GM23338 (cell line): ENCODE measurements around the gene EXO1. TPM values are rescaled to one million over a fixed set of nuclear protein-coding genes. Genes with fewer than 3 reads are reported as not detected.

Experiments used
- ATAC-seq: fragments of 200-7000 bp; cut with Tn5 transposase; 3 replicates; pipeline ENCODE4 v1.9.1; 2020
- DNase-seq: peaks from one replicate; pipeline ENCODE4 v3.0.0-alpha.2; 2015; ENCODE audit warnings: low spot score
- H2AFZ ChIP-seq: fragments of 200-600 bp; sonication (generic); 2 replicates; pipeline ENCODE4 v1.8.0; 2016; ENCODE audit warnings: antibody characterized with exemption, mild to moderate bottlenecking, moderate library complexity
- H3F3A ChIP-seq: fragments of 200-600 bp; sonication (generic); replicated peaks from 2 replicates; pipeline ENCODE4 v1.8.0; 2017; ENCODE audit warnings: antibody characterized with exemption, mixed run types, low read depth
- H3K27ac ChIP-seq: fragments of 200-600 bp; sonication (generic); 2 replicates; pipeline ENCODE4 v1.6.1; 2016; ENCODE audit warnings: low read depth
- H3K27me3 ChIP-seq: fragments of 200-600 bp; sonication (generic); 2 replicates; pipeline ENCODE4 v1.8.0; 2016; ENCODE audit warnings: mild to moderate bottlenecking, mixed run types, moderate library complexity; ENCODE audit not compliant: insufficient read depth
- H3K36me3 ChIP-seq: fragments of 200-600 bp; sonication (generic); 2 replicates; pipeline ENCODE4 v1.8.0; 2016; ENCODE audit warnings: mild to moderate bottlenecking; ENCODE audit not compliant: insufficient read depth
- H3K4me1 ChIP-seq: fragments of 200-600 bp; sonication (generic); 2 replicates; pipeline ENCODE4 v1.8.0; 2016; ENCODE audit warnings: mild to moderate bottlenecking, moderate library complexity; ENCODE audit not compliant: insufficient read depth
- H3K4me2 ChIP-seq: fragments of 200-600 bp; sonication (generic); 2 replicates; pipeline ENCODE4 v1.7.1; 2017; ENCODE audit warnings: mixed run types
- H3K4me3 ChIP-seq: fragments of 200-600 bp; sonication (generic); 2 replicates; pipeline ENCODE4 v1.6.1; 2016; ENCODE audit warnings: mixed run types
- H3K79me2 ChIP-seq: fragments of 200-600 bp; sonication (generic); replicated peaks from 2 replicates; pipeline ENCODE4 v1.8.0; 2017; ENCODE audit warnings: mild to moderate bottlenecking; ENCODE audit not compliant: insufficient read depth
- H3K9me2 ChIP-seq: fragments of 200-600 bp; sonication (generic); 2 replicates; pipeline ENCODE4 v1.8.0; 2017; ENCODE audit not compliant: insufficient read depth
- H4K20me1 ChIP-seq: fragments of 200-600 bp; sonication (generic); replicated peaks from 2 replicates; pipeline ENCODE4 v1.8.0; 2017; ENCODE audit warnings: mild to moderate bottlenecking; ENCODE audit not compliant: insufficient read depth
- H3K27ac Mint-ChIP-seq: 2 replicates; pipeline ENCODE4 v1.8.0; 2020; ENCODE audit warnings: inconsistent platforms, mild to moderate bottlenecking, moderate library complexity, mixed read lengths
- H3K27me3 Mint-ChIP-seq: 3 replicates; pipeline ENCODE4 v1.8.0; 2022; ENCODE audit warnings: low read depth, mild to moderate bottlenecking, moderate library complexity, mixed read lengths, inconsistent platforms; ENCODE audit not compliant: insufficient read depth, poor library complexity
- H3K36me3 Mint-ChIP-seq: 3 replicates; pipeline ENCODE4 v1.8.0; 2021; ENCODE audit warnings: low read depth, mild to moderate bottlenecking, inconsistent platforms, moderate library complexity, mixed read lengths
- H3K4me1 Mint-ChIP-seq: 3 replicates; pipeline ENCODE4 v1.8.0; 2020; ENCODE audit warnings: mild to moderate bottlenecking, inconsistent platforms, mixed read lengths
- H3K4me3 Mint-ChIP-seq: 3 replicates; pipeline ENCODE4 v1.8.0; 2021; ENCODE audit warnings: moderate library complexity, mild to moderate bottlenecking, inconsistent platforms, mixed read lengths
- H3K9me3 Mint-ChIP-seq: 3 replicates; pipeline ENCODE4 v1.8.0; 2020; ENCODE audit warnings: moderate library complexity, mild to moderate bottlenecking, inconsistent platforms, mixed read lengths
- CREB1 ChIP-seq: fragments of 250-450 bp; sonication (Bioruptor Pico); IDR thresholded peaks from 2 replicates; pipeline ENCODE4 v1.5.0; 2020; ENCODE audit warnings: low read depth, mild to moderate bottlenecking, moderate library complexity
- CTCF ChIP-seq, 2 experiments: fragments of 200-600 bp in 1 of 2; sonication (generic) in 1 of 2; conservative IDR thresholded peaks; 2 replicates each; pipeline versions ENCODE4 v1.5.1 to v1.6.1; 2016 to 2017; ENCODE audit warnings: antibody characterized with exemption in 2 of 2, low read depth in 2 of 2, mild to moderate bottlenecking in 2 of 2, moderate library complexity in 1 of 2
- EZH2phosphoT487 ChIP-seq: fragments of 200-600 bp; sonication (generic); IDR thresholded peaks from one replicate; pipeline ENCODE4 v1.8.1; 2018; ENCODE audit warnings: antibody characterized with exemption; ENCODE audit not compliant: unreplicated experiment
- JUNB ChIP-seq: IDR thresholded peaks from one replicate; pipeline ENCODE4 v1.6.1; 2016; ENCODE audit warnings: antibody characterized with exemption; ENCODE audit not compliant: unreplicated experiment
- POLR2AphosphoS5 ChIP-seq: IDR thresholded peaks from 2 replicates; pipeline ENCODE4 v1.6.1; 2016; ENCODE audit warnings: antibody characterized with exemption, low read depth
- STAT1 ChIP-seq: IDR thresholded peaks from one replicate; pipeline ENCODE4 v1.6.1; 2016; ENCODE audit warnings: antibody characterized with exemption; ENCODE audit not compliant: unreplicated experiment
- ZNF331 ChIP-seq: fragments of 250-450 bp; sonication (Bioruptor Pico); IDR thresholded peaks from 2 replicates; pipeline ENCODE4 v1.5.0; 2020; ENCODE audit warnings: low read depth, mild to moderate bottlenecking, moderate library complexity
- ZNF462 ChIP-seq: fragments of 250-450 bp; sonication (Bioruptor Pico); IDR thresholded peaks from 2 replicates; pipeline ENCODE4 v1.5.0; 2020; ENCODE audit warnings: mild to moderate bottlenecking, moderate library complexity
- polyA plus RNA-seq: library from polyadenylated mRNA; unstranded; fragments of >200 nt; fragmentation: Nextera tagmentation; extraction: Ambion mirVana; gene quantifications from 2 replicates; pipeline ENCODE4 v1.2.1, GENCODE V29; 2016
- total RNA-seq: library from RNA; depleted of rRNA; stranded (reverse); fragments of >200 nt; shearing (Covaris generic); gene quantifications from 2 replicates; pipeline ENCODE4 v1.2.3, GENCODE V29; 2014

EXO1 gene
- total and polyA plus RNA-seq, 2 experiments from 2014 or later, result 16.2 to 34.0 TPM

- no peak overlapping the region for H3K4me3 ChIP-seq
- ATAC-seq, result no peak
- TF ChIP-seq CREB1, result no peak
- no peak for TF ChIP-seq STAT1
- TF ChIP-seq ZNF331 (CRISPR knock-in tag), result no peak
- DNase-seq, result no peak
- no peaks in the 10 kb centered on the region for H3K9me2 ChIP-seq
- no peaks in the 10 kb centered on the region for H4K20me1 ChIP-seq
- Mint-ChIP-seq H3K9me3 (no peaks in the 10 kb centered on the region), H3K27ac (no peak overlapping the region), H3K36me3 (no peaks in the 10 kb centered on the region), H3K27me3 (no peaks in the 10 kb centered on the region), H3K4me3 (no peak overlapping the region), H3K4me1 (no peaks in the 10 kb centered on the region)
- H3K27me3 ChIP-seq, result no peaks in the 10 kb centered on the region
- H3F3A ChIP-seq, result no peaks in the 10 kb centered on the region
- no peaks in the 10 kb centered on the region for H3K36me3 ChIP-seq
- H3K27ac ChIP-seq, result no peak overlapping the region
- no peaks in the 10 kb centered on the region for H3K4me1 ChIP-seq
- H3K4me2 ChIP-seq, result no peak overlapping the region
- no peak overlapping the region for H2AFZ ChIP-seq
- H3K79me2 ChIP-seq, result no peaks in the 10 kb centered on the region
Measured at GRCh38 chr1:241837901-241838300, 10.1 kb upstream of the EXO1 start.

GRCh38 chr1:241838897-241839296 is 9.1 kb upstream of the EXO1 start:
- Histone ChIP-seq H3K36me3 (no peaks in the 10 kb centered on the region), H3K79me2 (no peaks in the 10 kb centered on the region), H3K27me3 (no peaks in the 10 kb centered on the region), H3F3A (no peaks in the 10 kb centered on the region), H3K9me2 (no peaks in the 10 kb centered on the region), H2AFZ (peak overlapping the region; percentile 56), H3K4me1 (no peaks in the 10 kb centered on the region), H3K4me2 (no peak overlapping the region), H3K4me3 (no peak overlapping the region), H3K27ac (no peak overlapping the region), H4K20me1 (no peaks in the 10 kb centered on the region)
- TF ChIP-seq JUNB, result no peak
- no peak for DNase-seq
- Mint-ChIP-seq H3K36me3 (no peaks in the 10 kb centered on the region), H3K4me3 (no peak overlapping the region), H3K9me3 (no peaks in the 10 kb centered on the region), H3K27me3 (no peaks in the 10 kb centered on the region), H3K27ac (no peak overlapping the region), H3K4me1 (no peaks in the 10 kb centered on the region)
- ATAC-seq, result no peak

GRCh38 chr1:241839369-241839979 is 8.5 kb upstream of the EXO1 start:
- no peaks in the 10 kb centered on the region for H3K9me3 Mint-ChIP-seq
- Histone ChIP-seq H2AFZ (peak overlapping the region; percentile 56; the same call in 1 of the 2 replicates), H3F3A (no peaks in the 10 kb centered on the region), H3K27ac (no peak overlapping the region), H3K36me3 (no peaks in the 10 kb centered on the region), H3K4me3 (no peak overlapping the region), H3K9me2 (no peaks in the 10 kb centered on the region), H3K27me3 (no peaks in the 10 kb centered on the region), H3K4me2 (no peak overlapping the region), H4K20me1 (no peaks in the 10 kb centered on the region), H3K79me2 (no peaks in the 10 kb centered on the region), H3K4me1 (no peaks in the 10 kb centered on the region)
- no peaks in the 10 kb centered on the region for H3K36me3 Mint-ChIP-seq
- no peaks in the 10 kb centered on the region for H3K27me3 Mint-ChIP-seq
- H3K4me3 Mint-ChIP-seq, result no peak overlapping the region
- DNase-seq (no peak), ATAC-seq (no peak)
- H3K27ac Mint-ChIP-seq, result no peak overlapping the region
- no peaks in the 10 kb centered on the region for H3K4me1 Mint-ChIP-seq
- TF ChIP-seq EZH2phosphoT487 (no peak), ZNF462 (CRISPR knock-in tag) (no peak), STAT1 (no peak), CREB1 (no peak), CTCF (conservative IDR thresholded peaks at IDR 0.05; ENCODE audit: low read depth in 2 of 2) (no peak), POLR2AphosphoS5 (no peak)
